HG03571 (cell line): ENCODE results near the gene USP47.

Source experiments
- ATAC-seq: cut with Tn5 transposase; IDR thresholded peaks from one replicate; pipeline ENCODE4 v1.9.1; 2021; ENCODE audit not compliant: unreplicated experiment

The USP47 gene

DNA sequence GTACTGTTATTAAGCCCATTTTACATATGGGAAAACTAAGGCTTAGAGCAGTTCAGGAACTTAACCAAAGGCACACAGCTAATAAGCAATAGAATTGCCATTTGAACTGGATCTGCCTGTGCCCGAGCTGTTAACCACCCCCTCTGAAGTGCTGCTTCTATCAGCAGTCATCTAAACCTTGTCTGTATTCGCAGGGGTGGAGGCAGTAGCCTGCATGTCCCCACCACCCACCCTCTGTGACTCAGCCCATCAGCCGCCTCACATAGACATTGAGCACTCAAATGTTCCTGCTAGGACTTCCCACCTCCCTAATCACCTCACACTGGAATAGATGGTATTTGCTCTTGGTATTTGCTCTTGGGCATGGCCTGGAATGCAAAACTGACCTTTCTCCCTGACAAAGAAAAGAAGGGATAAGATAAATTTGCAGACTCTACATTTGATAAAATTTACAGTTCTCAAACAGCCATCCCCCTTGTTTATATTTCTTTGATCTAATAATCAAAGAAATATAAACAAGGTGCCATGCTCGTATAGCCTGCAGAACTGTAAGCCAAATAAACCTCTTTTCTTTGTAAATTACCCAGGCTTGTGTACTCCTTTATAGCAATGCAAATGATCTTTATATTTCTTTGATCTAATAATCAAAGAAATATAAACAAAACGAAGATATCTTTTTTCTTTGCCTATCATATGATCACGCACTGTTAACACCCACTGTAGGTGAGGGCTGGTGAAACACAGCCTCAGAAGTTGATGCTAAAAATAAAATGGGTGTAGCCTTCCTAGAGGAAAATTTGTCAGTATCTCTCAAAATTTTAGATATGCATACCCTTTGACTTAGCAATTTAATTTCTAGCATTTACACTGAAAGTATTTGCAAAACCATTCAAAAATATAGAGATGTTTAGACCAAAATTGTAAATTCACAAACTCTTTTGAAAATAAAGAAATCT, 150.8 kb downstream of the USP47 start:
- ATAC-seq = no peak

DNA sequence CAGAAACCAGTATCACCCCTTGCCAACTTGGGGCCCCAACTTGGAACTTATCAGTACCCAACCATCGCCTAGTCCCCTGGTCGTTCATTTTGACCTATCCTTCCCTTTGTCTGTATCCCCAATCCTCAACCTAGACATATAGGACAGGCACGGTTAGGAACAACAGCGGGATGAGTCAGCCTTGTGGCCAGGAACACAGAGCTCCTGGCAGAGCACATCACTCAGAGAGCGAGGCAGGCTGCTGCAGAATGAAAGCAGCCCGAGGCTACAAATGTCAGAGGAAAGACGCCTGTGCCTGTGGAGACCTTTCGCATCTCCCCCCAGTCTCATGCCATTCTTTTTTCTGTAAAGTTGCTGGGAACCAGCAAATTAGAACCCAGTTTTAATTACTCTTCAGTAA, 152.1 kb downstream of the USP47 start:
- ATAC-seq = no peak

DNA sequence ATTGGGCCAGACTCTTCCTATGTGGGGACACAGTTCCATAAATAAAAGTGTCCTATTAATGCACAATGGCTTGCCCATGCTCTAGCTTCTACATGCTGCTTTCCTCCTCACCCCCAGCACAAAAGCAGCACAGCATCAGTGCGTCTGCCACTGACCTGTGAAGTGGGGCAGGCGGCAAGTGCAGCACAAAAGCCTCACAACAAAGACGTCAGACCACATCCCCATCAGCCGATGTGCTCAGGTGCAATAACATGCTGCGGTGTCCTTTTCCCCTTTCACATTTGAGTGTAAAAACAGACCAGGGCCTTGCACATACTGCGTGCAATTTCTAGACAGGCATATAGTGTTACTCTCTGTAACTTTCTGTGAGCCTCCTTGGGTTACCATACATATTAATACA, 153.8 kb downstream of the USP47 start:
- ATAC-seq = no peak

DNA sequence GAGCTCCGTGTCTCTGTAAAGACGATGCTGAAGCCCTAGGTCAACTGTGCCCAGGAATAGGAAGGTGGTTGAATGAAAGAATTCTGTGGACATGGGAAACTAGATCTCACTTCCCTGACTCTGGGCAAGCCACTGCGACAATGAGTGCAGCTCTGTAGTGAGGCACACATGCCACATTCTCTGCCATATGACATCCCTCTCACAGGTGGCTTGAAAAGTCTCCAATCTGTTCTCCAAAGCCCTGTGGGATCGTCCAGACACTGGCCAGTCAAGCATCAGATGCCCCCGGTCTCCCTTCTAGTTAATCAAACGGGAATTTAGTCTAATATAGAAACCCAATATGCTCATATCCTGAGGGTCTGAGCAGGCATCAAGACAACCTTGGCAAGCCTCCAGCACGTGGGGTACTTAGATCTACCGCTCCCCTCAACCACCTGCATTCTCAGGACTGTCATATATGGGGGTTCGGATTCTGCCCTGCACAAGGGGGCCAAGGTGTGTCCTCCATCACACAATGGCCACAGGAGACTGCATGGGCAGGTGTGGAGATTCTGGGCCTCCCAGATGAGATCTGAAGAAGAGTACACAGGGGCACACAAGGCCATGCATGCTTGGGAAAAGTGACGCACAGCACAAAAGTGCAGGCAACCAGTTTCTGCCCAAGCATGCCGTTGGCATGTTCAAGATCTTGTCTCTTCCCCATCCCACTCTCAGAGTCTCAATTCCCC, 154.7 kb downstream of the USP47 start:
- ATAC-seq = no peak

DNA sequence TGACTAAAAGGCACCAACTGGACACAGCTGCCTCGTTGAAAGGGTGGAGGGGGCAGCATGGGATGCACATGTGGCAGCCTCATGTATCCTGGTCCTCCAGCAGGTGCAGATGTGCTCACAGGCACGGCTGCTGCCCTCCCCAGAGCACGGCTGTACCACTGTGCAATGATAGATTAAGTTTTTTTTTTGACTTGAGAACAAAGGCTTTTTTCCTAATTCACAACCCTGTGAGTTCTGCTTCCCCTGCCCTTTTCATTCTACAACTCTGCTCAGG, 155.2 kb downstream of the USP47 start:
- ATAC-seq = no peak

DNA sequence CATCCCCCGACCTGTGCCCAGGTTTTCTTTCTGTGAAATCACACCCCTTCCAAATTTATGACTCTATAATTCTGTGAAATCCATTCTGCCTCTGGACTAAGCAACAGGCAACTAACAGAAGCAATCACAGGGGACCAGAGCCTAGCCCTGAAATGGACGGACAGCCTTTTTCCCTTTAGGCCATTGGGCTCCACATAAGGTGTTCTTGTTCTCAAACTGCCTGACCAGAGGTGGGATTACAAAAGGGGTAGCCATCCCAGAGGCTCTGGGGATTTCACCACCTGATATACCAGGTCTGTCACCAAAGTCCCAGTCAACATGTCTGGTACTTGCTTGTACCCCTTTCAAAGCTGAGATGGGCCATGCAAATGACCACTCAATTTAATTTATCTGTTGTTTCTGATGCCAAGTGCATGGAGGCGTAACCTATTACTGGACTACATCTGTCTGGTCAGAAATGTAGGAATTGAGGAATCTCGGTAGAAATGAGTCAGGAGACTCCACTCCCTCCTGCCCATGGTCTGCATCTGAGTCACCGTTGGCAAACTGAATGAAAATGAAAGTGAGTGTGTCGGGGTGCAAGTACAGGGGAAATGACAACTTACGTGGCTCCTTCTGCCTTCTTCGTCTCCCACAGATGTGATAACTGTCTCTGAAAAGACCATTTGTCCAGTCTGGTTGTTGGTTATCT, 156.5 kb downstream of the USP47 start:
- no peak for ATAC-seq

DNA sequence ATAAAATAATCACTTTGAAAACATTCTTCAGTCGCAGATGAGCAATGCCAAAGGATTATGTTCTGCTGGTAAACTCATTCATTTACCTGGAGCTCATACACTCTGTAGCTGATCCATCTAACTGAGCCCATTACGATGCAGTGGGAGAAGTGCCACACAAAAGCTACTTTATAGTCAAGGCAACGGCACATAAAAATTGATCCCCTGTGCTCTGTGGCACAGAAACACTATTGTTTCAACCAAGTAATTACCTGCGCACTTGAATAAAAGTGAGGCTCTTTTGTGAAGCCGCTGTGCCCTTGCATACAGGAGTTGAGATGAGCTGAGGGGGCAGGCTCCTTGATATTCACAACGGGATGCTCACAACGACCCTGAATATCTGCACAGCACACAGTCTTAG, 159.4 kb downstream of the USP47 start:
- no peak for ATAC-seq

DNA sequence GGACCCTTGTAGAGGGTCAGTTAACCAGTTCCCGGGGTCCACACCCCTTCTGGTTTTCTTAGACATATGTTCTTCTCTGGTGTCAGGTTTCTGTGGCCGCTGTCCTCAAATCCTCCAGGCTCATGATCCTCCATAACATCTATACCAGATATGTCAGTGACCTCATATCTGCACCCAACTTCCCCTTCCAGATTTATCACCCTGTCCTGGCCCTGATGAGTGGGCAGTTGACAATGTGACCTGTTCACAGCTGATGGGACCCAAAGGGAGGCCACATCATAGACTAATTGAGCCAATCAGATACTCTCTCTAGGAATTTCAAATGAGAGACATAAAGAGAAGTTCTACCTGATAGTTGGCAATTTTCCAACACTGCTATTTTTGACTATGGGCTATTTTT, 161.6 kb downstream of the USP47 start:
- no peak for ATAC-seq

DNA sequence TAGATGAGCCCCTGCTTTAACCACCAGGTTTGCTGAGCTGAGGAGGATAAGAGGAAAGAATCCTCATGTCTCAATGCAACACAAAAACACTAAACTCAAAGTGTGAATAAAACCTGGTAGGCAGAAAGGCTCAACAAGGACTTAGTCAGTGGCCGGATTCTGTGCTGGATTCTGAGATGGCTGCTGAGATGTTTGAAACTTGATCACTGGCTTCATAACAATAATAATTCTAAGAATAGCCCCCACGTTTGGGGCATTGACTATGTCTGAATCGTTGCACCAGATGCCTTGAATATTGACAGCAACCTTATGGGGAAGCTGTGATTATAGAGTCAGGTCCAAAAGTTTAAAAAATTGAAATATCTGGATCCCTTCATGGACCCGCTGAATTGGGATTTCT, 162.0 kb downstream of the USP47 start:
- ATAC-seq = no peak

DNA sequence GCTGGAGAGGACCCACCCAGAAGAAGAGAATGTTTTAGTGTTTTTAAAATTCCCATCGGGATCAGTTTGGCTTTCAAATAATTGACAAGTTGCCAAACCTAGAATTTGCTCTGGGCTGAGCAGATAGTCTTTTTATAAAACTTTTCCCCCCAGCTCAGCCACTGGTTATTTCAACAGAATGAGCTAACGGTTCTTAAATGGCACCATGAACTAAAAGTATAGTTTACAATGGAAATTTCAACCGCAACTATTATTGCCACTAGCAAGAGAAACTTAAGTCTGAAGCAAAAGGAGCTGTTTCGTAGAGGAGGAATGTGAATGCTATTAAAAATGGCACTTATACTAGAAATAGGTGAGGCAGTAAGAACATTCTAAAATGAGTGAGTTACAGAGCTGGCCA, 163.3 kb downstream of the USP47 start:
- ATAC-seq = no peak

DNA sequence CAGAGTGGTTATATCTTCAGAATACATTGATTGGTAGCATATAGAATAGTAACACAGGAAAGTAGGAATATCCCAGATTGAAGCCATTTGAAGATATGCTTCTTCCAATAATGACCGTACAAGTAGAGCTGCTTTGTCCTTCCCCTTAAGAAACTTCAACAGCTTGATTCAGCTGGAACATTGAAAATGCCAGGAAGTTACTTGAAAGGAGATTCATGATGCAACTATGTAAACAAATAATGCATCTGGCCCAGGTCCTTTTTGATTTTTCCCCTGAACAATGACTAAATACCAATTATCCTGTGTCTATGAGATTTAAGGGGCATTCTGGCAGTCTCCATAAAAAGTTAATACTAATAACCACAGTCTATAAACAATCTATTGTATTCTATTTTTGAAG, 163.7 kb downstream of the USP47 start:
- ATAC-seq = no peak

DNA sequence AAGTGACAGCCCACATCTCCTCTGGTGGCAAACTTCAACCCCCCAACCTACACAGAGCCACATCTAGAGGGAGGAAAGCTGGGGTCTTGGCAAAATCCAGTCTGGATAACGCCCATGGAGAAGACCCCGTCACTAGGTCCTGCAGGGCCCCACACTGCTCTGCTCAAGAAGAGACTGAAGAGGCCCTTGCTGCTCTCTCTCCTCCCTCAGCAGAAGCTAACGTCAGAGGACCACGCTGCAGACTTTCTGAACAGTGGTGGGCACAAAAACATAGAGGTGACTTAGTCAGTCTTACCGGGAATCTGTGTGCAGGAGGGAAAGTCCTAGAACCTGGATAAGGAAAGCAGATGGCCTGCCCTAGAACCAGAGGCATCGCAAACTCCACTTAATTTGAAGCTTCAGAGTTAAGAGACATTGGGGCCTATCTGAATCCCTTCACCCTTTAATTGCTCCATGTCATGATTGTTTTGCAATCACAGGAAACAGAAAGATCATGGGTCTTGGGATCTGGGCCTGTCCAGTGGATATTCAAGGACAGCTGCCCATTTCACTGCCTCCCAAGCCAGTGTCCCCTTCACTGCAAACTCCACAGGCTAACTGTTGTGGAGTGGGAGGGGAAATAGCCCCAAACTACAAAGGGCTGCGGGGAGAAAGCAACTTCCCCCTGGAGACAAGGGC, 164.9 kb downstream of the USP47 start:
- ATAC-seq = no peak

DNA sequence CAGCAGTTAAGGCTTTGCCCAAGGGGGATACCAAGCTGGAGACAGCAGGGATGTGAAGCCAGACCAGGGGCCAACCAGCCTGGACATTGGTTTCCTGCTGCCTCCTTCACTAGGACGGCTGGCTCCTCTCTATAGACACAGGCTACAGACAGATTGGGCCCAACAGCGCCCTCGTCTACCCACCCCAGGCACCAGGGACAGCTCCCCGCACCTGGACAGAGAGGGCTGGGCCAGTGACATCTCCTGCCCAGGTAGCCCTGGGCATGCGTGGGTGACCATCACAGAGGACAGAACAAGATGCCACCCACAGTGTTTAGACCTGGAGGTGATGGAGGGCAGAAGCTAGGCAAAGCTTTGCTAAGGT, 165.4 kb downstream of the USP47 start:
- ATAC-seq = no peak

DNA sequence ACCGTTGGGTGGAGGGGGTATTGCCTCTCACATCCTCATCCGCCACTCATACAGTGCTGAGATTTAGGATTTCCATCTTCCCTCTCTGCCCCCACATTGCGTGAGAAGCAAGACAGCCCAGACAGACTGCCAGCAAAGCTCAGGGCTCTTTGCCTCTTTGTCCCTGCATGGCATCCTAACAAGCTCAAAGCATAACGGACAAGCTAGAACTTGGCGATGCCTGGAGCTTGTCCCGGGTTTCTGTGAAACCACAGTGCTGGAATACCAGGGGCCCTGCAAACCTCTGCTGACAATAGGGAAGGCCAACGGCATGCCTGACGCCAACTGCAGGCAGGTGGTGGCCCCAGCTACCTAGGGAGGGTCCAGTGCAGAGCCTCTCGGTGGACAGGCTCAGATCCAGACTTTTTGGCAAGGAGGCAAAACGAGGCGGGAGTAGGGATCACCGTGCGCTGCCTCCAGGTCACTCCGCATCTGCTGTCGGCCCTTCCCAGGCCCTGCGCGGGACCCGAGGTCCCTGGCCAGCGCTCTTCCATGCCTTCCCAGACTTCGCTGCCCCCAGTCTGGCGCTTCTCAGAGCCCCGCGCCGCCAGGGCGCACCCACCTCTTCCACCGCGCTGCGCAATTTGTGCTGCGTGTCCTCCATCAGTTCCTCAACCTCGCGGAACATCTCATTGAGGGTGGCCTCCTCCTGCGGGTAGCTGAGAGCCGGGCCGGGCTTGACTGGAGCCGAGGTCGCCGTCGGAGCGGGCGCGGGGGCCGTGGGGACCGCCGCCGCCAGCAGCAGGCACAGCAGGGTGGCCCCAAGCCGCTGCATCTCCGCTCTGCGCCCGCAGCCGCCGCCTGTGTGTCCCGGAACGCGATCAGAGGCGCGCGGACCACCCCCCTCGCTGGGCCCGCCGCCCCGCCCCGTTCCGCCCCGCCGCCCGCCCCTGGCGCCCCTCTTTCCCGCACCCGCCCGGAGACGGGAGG, 166.3 kb downstream of the USP47 start, which contains the start of gene DKK3:
DKK3 (minus strand) TSS at position 858 of the 969 bp plus-strand sequence; CDS start at position 814, 44 bp downstream.
- no peak for ATAC-seq
